ENCODE results near the gene IL12A.

The IL12A gene

DNA sequence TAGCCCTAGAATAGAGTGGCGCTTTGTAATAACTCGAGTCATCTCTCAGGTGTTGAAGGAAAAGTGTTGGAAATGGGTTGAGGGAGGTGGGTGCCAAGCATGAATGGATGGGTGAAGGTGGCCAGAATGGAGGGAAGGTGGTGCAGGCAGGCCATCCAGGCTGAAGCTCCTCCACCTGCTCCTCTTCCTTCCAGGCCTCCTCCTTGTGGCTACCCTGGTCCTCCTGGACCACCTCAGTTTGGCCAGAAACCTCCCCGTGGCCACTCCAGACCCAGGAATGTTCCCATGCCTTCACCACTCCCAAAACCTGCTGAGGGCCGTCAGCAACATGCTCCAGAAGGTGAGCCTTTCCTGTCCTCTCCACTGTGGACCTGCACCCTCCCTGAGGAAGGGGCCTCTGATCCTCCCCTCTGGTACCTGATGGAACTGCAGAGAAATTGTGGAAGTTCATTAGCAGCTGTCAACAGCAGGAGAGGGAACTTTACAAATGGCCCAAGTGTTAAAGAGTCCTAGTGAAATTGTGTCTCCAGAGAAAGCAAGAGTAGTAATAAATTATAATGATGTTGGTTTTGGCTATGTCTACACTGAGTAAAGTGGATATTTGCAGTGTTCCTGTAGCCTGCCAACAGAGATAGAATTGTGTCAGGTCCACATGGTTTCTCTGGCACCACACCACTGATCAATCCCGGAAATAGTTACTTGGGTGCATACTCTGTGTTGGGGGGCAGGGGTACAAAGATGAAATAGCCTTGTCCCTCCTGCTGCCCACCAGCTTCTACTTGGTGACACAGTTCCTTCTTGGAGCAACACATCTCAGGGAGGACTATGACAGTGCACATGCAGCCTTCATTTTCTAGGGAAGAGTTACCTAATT is 1.6 kb downstream of the IL12A start:
- no peak for DNase-seq (ENCODE audit: low read depth, low spot score)

- no peak for DNase-seq (ENCODE audit: low read depth, low spot score)
Observed at GRCh38 chr3:159991591-159991990, 3.0 kb downstream of the IL12A start.

DNA sequence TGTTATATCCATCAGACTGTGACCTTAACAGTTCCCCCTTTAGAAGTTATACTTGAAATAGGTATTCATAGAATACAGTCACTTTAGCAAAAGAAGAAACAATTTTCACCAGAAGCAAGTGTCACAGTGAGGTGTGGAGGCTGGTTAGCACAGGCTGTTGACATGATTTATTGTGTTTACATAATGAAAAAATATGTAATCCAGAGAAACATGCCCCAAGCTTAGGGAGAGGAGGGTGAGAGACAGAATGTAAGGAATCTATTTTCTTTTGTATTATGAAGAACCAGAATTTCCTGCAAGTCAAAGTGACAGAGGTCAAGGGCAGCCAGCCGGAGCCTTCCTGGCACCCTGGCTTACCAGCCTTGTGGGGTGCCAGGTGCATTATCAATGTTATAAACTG is 4.0 kb downstream of the IL12A start:
- DNase-seq (ENCODE audit: low read depth, low spot score) = no peak

DNA sequence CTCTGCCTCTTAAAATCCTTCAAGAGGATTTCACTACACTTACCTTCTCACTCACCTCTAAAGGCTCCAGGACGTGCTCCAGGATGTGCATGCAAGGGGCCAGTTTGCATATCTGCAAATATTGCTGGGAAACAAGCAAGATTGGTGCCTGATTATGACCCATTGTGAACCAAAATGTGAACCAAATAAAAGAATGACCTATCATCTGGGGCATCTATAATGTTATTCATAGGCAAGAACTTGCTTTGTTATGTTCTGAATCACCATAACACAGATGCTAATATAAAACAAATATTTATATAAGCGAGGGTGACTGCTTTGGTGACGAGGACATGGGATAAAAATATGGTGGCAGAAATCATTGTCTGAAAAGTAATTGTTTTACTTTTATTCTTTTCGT is 5.5 kb downstream of the IL12A start:
- no peak for DNase-seq (ENCODE audit: low read depth, low spot score)

- no peak for DNase-seq (ENCODE audit: low read depth, low spot score)
Observed at GRCh38 chr3:159995091-159995490, 6.5 kb downstream of the IL12A start.

DNA sequence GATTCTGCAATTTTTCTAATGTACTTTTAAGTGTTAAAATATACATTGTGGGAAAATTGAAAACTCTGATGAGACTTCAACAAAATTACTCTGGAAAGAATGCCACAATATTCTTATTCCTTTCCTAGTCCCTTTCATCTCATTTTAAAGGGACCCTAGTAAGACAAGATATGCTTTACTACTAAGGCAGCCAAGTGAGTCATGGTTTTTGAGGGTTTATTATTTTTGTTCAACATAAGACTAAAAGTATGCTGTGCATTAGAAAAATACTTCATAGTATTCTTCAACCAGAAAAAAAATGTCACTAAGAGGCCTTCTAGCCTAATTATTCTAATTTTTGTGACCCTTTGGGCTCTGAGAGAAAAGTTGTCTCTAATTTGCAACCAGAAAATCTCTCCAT is 7.4 kb downstream of the IL12A start:
- DNase-seq (ENCODE audit: low read depth, low spot score) = no peak

- DNase-seq (ENCODE audit: low read depth, low spot score) = no peak
Observed at GRCh38 chr3:159996959-159997358, 8.3 kb downstream of the IL12A start.

DNA sequence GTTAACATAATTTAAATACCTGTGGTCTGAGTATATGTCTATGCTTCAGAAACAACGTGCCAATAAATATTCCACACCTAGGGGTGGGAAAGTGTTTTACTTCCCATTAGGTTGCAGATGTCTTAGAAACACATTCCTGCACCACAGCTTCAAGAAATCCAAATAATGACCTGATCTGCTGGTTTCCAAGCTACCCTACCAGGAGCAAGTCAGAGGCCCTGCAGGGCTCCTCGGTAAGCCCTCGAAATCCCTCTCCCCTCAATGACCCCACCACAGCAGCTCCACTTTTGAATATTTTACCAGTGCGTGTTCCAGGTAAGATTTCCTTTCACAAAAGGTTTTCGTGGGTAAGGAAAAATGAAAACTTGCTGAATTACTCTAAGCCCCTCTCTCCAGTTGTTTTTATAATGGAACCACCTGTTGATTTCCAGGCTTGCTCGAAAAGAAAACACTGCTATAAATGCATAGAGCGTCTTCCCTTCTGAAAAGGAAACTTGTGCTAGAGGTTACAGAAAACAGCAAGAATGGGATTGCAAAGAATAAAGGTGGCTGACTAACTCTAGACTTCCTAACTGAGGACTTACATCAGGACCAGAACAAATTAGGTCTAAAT is 12.6 kb downstream of the IL12A start:
- no peak for DNase-seq (ENCODE audit: low read depth, low spot score)

GRCh38 chr3:160001850-160002623 is 13.4 kb downstream of the IL12A start:
- no peak for DNase-seq (ENCODE audit: low read depth, low spot score)

- peak; percentile 71 for DNase-seq (ENCODE audit: low read depth, low spot score)
Observed at GRCh38 chr3:160003520-160004128, 15.0 kb downstream of the IL12A start.

GRCh38 chr3:160005004-160005403 is 16.4 kb downstream of the IL12A start:
- DNase-seq (ENCODE audit: low read depth, low spot score) = no peak

GRCh38 chr3:160006282-160007163 is 17.9 kb downstream of the IL12A start:
- DNase-seq (ENCODE audit: low read depth, low spot score) = peak; percentile 83

- DNase-seq (ENCODE audit: low read depth, low spot score) = no peak
Observed at GRCh38 chr3:160008961-160009360, 20.3 kb downstream of the IL12A start.

GRCh38 chr3:160009525-160009924 is 20.9 kb downstream of the IL12A start:
- no peak for DNase-seq (ENCODE audit: low read depth, low spot score)

- DNase-seq (ENCODE audit: low read depth, low spot score) = no peak
Observed at GRCh38 chr3:160010578-160010977, 21.9 kb downstream of the IL12A start.

DNA sequence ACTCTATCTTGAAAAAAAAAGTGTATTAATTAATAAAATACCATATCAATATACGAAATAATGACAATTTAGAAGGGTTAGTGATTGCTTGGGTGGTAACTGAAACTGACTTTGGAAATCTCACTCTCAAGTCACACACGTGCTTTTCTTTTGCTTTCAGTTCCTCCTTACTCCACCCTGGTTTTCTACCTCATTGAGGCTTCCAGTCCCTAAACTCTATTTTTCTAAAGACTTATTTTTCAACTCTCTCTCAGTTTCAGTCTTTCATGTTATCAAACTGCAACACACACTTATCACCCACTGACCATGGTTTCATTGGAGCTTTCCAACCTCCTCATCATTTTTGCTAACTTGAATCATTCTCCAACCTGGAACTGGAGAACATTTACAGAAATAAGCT is 23.5 kb downstream of the IL12A start:
- no peak for DNase-seq (ENCODE audit: low read depth, low spot score)

- DNase-seq (ENCODE audit: low read depth, low spot score) = no peak
Observed at GRCh38 chr3:160016972-160017371, 28.3 kb downstream of the IL12A start.

DNA sequence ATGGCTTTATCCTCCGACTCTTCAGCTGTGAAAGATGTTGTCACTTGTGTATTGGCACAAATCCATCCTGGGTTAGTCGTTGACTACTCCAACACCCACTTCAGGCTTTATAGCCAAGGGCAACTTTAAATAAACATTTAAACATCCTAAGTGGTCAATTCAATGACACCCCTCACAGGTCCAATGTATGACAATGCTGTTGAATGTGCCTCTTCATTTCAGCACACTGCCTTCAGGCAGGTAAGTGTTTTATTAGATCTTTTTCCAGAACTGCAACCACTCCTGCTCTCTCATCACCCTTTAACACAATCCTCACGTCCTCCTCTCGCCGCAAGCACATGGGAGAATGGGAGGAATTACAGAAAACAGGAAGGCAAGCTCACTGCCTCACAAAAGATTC is 30.3 kb downstream of the IL12A start:
- DNase-seq (ENCODE audit: low read depth, low spot score) = no peak

DNA sequence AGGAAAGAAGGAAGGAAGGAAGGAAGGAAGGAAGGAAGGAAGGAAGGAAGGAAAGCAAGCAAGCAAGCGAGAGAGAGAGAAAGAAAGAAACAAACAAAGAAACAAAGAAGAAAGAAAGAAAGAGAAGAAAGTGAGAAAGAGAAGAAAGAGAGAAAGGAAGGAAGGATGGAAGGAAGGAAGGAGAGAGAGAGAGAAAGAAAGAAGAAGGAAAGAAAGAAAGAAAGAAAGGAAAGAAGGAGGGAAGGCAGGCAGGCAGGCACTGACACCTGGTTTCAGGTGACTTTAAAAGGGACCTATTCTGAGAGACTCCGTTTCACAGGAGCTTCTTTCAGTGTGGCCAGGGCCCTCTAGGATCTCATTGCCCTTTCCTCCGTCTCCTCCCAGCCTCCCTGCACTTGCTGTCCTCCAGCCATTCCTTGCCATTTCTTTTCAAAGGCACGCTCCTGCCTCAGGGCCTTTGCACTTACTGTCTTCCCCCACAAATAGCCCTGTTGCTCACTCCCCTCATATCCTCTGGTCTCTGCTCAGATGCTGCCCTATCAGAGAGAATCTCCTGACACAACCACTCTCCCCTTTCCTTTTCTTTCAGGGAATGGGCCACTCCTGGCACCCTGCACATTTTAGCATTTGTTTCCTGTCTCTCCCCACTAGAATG is 31.5 kb downstream of the IL12A start:
- no peak for DNase-seq (ENCODE audit: low read depth, low spot score)

- DNase-seq (ENCODE audit: low read depth, low spot score) = no peak
Observed at GRCh38 chr3:160022068-160022467, 33.4 kb downstream of the IL12A start.

- no peak for DNase-seq (ENCODE audit: low read depth, low spot score)
Observed at GRCh38 chr3:160023476-160023875, 34.8 kb downstream of the IL12A start.

Data from astrocyte of the hippocampus (primary cell).